ENCODE results near the gene USP17L12.
"Not testable (repeated sequence)": the region's sequence is repeated elsewhere in the genome, so short reads cannot be mapped to it uniquely, and the experiment has no call there.

Gene USP17L12

DNA sequence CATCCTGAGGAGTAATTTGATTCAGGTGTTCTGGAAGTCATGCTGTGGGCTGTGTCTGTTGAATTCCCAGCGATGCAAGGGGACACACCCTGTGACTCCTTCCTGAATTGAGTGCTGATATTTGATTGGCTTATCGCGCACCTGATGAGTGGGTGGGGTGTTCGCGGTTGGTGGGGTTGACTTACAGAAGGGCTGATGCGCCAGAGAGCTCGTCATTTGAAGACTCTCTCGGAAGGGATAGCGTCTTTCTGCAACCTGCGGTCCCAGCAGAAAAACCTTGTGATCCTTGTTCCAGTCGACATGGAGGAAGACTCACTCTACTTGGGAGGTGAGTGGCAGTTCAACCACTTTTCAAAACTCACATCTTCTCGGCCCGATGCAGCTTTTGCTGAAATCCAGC lies 33.1 kb downstream of the USP17L12 start, which contains the start of gene USP17L19:
USP17L19 (plus strand) TSS at position 301 of the 400 bp plus-strand sequence; CDS start at position 301, 0 bp downstream.
- POLR2A ChIA-PET; CTCF ChIA-PET; H3K9me3 ChIP-seq (ENCODE audit: control insufficient read depth, insufficient read depth, low read depth, low read length); H3K4me3 ChIP-seq (ENCODE audit: low read depth, low read length); H3K4me1 ChIP-seq (ENCODE audit: control insufficient read depth, insufficient read depth, low read length); H3K36me3 ChIP-seq (ENCODE audit: control insufficient read depth in 2 of 2, insufficient read depth in 1 of 2, low read length in 2 of 2); H3K27ac ChIP-seq (ENCODE audit: extremely low read depth, low read depth, low read length): not testable (repeated sequence)

- H3K9me3 ChIP-seq (ENCODE audit: control insufficient read depth, insufficient read depth, low read depth, low read length); H3K4me3 ChIP-seq (ENCODE audit: low read depth, low read length); CTCF ChIA-PET; H3K36me3 ChIP-seq (ENCODE audit: control insufficient read depth in 2 of 2, insufficient read depth in 1 of 2, low read length in 2 of 2); H3K27ac ChIP-seq (ENCODE audit: extremely low read depth, low read depth, low read length); POLR2A ChIA-PET; H3K4me1 ChIP-seq (ENCODE audit: control insufficient read depth, insufficient read depth, low read length): not testable (repeated sequence)
Measured at GRCh38 chr4:9257824-9258223, 37.9 kb downstream of the USP17L12 start, which contains the start of gene USP17L20. Gene USP17L20, plus strand, starts transcription at chr4:9258124. Its CDS starts 0 bp downstream, at chr4:9258124.

DNA sequence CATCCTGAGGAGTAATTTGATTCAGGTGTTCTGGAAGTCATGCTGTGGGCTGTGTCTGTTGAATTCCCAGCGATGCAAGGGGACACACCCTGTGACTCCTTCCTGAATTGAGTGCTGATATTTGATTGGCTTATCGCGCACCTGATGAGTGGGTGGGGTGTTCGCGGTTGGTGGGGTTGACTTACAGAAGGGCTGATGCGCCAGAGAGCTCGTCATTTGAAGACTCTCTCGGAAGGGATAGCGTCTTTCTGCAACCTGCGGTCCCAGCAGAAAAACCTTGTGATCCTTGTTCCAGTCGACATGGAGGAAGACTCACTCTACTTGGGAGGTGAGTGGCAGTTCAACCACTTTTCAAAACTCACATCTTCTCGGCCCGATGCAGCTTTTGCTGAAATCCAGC lies 42.6 kb downstream of the USP17L12 start, which contains the start of gene USP17L21:
USP17L21 (plus strand) TSS at position 301 of the 400 bp plus-strand sequence; CDS start at position 301, 0 bp downstream.
- H3K36me3 ChIP-seq (ENCODE audit: control insufficient read depth in 2 of 2, insufficient read depth in 1 of 2, low read length in 2 of 2); H3K27ac ChIP-seq (ENCODE audit: extremely low read depth, low read depth, low read length); H3K9me3 ChIP-seq (ENCODE audit: control insufficient read depth, insufficient read depth, low read depth, low read length); CTCF ChIA-PET; H3K4me1 ChIP-seq (ENCODE audit: control insufficient read depth, insufficient read depth, low read length); H3K4me3 ChIP-seq (ENCODE audit: low read depth, low read length); POLR2A ChIA-PET: not testable (repeated sequence)

DNA sequence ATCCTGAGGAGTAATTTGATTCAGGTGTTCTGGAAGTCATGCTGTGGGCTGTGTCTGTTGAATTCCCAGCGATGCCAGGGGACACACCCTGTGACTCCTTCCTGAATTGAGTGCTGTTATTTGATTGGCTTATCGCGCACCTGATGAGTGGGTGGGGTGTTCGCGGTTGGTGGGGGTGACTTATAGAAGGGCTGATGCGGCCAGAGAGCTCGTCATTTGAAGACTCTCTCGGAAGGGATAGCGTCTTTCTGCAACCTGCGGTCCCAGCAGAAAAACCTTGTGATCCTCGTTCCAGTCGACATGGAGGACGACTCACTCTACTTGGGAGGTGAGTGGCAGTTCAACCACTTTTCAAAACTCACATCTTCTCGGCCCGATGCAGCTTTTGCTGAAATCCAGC lies 47.4 kb downstream of the USP17L12 start, which contains the start of gene USP17L22:
USP17L22 (plus strand) TSS at position 301 of the 400 bp plus-strand sequence; CDS start at position 301, 0 bp downstream.
- H3K4me3 ChIP-seq (ENCODE audit: low read depth, low read length); H3K4me1 ChIP-seq (ENCODE audit: control insufficient read depth, insufficient read depth, low read length); POLR2A ChIA-PET; H3K27ac ChIP-seq (ENCODE audit: extremely low read depth, low read depth, low read length); H3K9me3 ChIP-seq (ENCODE audit: control insufficient read depth, insufficient read depth, low read depth, low read length); H3K36me3 ChIP-seq (ENCODE audit: control insufficient read depth in 2 of 2, insufficient read depth in 1 of 2, low read length in 2 of 2); CTCF ChIA-PET: not testable (repeated sequence)

All from HEK293 (cell line).